Fibroblast of villous mesenchyme (primary cell): ENCODE measurements around the gene INPP1. TPM values are rescaled to one million over a fixed set of nuclear protein-coding genes. Genes with fewer than 3 reads are reported as not detected.
"Not testable (repeated sequence)": the region's sequence is repeated elsewhere in the genome, so short reads cannot be mapped to it uniquely, and the experiment has no call there.

Experiments used
- DNase-seq: peaks from one replicate; pipeline ENCODE4 v3.0.0-alpha.2; 2010; ENCODE audit warnings: low read depth
- H3K4me3 ChIP-seq: 2 replicates; pipeline ENCODE4 v1.5.1; 2011; ENCODE audit warnings: low read depth, mild to moderate bottlenecking, low read length
- CTCF ChIP-seq: IDR thresholded peaks from 2 replicates; pipeline ENCODE4 v1.5.1; 2012; ENCODE audit warnings: low read depth, mild to moderate bottlenecking, low read length; ENCODE audit not compliant: insufficient read depth
- total RNA-seq: library from RNA; depleted of rRNA; stranded (reverse); fragments of >200 nt; gene quantifications from 2 replicates; pipeline ENCODE4 v1.2.3, GENCODE V29; 2012

Gene INPP1
- total RNA-seq: 14.2 and 14.5 TPM in 2 replicates

GRCh38 chr2:190343536-190344275 lies at the start of gene INPP1:
Gene INPP1 (plus strand): TSS chr2:190343589. CDS start chr2:190360103, 16,514 bp downstream.
- peak; percentile 72 for DNase-seq
- H3K4me3 ChIP-seq: peak within 1 kb of the TSS; percentile 60
- no peak for TF ChIP-seq CTCF

GRCh38 chr2:190297880-190298279 lies 45.5 kb upstream of the INPP1 start:
- H3K4me3 ChIP-seq, DNase-seq: not testable (repeated sequence)

DNA sequence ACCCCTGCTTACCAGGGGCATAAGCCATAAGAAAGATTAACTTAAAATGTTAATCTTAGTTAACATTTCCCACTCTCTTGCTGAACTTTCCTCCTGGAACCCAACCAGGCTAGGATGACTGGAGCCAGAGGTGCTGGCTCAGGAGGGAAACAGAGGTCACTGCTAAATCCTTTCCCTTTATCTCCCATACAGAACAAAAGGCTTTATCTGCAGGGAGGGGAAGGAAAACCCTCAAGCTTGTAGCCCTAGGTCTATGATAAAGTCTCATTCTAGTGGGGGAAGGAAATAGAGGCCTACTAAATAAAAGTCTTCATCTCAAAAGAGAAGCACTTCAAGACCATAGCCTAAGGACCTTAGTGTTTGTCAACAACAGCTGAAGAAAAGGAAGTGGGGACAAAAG lies 42.4 kb upstream of the INPP1 start:
- no peak for TF ChIP-seq CTCF
- no peak for DNase-seq

GRCh38 chr2:190302052-190302451 lies 41.3 kb upstream of the INPP1 start:
- H3K4me3 ChIP-seq: no peak overlapping the region
- no peak for TF ChIP-seq CTCF
- no peak for DNase-seq

More for the DNA sequence above, 42.4 kb upstream of the INPP1 start:
- H3K4me3 ChIP-seq: no peak overlapping the region

DNA sequence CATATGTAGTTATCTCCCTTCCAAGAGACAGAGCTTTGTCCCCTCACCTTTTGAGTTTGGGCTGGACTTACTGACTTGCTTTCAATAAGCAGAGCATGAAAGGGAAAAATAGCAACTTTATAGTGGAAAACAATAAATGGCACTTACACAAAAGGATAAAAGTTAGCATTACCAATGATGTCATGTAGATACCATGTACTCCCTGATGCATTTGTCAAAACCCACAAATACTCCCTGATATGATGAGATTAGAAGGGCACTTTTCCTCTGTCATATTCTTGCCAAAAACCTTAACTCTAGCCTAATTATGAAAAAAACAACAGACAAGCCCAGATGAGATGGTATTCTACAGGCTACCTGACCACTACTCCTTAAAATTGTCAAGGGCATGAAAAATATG lies 39.7 kb upstream of the INPP1 start:
- no peak overlapping the region for H3K4me3 ChIP-seq
- no peak for DNase-seq
- TF ChIP-seq CTCF: no peak

DNA sequence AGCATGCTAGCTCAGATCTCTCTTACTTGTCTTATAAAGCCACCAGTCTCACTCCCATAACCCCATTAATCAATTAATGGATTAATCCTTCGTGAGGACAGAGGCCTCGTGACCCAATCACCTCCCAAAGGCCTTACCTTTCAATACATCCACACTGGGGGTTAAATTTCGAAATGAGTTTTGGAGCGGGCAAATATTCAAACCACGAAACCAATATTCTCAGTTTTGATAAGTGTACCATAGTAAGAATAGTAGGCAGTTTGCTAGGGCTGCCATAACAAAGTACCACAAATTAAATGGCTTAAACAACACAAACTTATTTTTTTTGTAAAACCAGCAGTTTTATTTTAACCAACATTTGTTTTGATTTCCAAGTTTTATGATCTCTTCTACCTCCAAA lies 39.0 kb upstream of the INPP1 start:
- no peak for DNase-seq
- H3K4me3 ChIP-seq: no peak overlapping the region
- no peak for TF ChIP-seq CTCF

DNA sequence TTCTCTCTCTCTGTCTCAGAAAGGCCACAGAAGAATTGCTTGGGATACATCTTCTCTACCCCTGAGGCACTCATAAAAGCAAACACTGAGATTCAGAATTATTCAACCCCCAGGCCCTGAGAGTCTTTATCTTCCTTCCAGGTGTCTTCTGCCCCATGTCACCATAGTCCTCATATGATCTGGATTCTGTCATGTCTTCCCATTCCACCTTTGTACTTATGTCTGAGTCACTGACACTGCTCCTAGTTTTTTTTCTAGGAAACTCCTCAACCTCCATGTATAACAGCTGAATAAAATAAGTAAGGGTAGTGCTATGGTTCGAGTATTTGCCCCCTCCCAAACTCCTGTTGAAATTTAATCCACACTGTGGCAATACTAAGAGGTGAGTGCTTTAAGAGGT lies 35.4 kb upstream of the INPP1 start:
- no peak overlapping the region for H3K4me3 ChIP-seq
- no peak for TF ChIP-seq CTCF
- DNase-seq: no peak
